ENCODE results near the gene SEZ6L. TPM values are rescaled to one million over a fixed set of nuclear protein-coding genes. Genes with fewer than 3 reads are reported as not detected.
"Not testable (repeated sequence)": the region's sequence is repeated elsewhere in the genome, so short reads cannot be mapped to it uniquely, and the experiment has no call there.

Gene SEZ6L
- total and polyA plus RNA-seq, 5 experiments from 2014 or later, result 0.27 TPM; not detected in 4

- Mint-ChIP-seq H3K27me3 (peaks cover 0 to 24% (median 17%) of the 10 kb centered on the region in 5 donors), H3K9me3 (no peaks in the 10 kb centered on the region), H3K4me1 (no peaks in the 10 kb centered on the region), H3K4me3 (no peak overlapping the region), H3K36me3 (no peaks in the 10 kb centered on the region), H3K27ac (no peak overlapping the region)
- POLR2A ChIA-PET, result no interaction called here
- ATAC-seq, result no peak
- no peak for DNase-seq
These were observed 222.4 kb downstream of the SEZ6L start for GRCh38 chr22:26391623-26392022.

DNA sequence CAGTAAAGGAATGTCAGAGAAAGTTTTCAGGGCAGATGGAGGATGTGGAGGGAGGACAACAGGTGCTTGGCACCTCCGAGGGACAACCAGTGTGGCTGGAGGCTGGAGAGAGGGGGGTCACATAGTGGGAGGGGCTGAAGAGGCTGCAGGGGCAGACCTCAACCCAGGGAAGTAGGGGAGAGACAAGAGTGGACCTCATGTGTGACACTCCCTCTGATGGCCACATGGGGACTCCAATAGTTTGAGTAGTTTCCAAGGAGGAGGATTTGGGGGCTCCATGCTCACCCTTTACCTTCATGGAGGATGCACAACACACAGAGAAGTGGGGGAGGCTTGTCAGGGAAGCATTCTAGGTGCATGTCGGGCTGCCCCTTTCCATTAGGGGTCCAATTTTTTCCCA lies 224.7 kb downstream of the SEZ6L start:
- H3K27me3 Mint-ChIP-seq, result peaks cover 0 to 12% (median 4%) of the 10 kb centered on the region in 5 donors
- POLR2A ChIA-PET, result no interaction called here
- ATAC-seq (no peak), DNase-seq (no peak)
- H3K4me1 Mint-ChIP-seq, result no peaks in the 10 kb centered on the region
- H3K9me3 Mint-ChIP-seq, result no peaks in the 10 kb centered on the region
- H3K4me3 Mint-ChIP-seq, result no peak overlapping the region
- H3K36me3 Mint-ChIP-seq, result no peaks in the 10 kb centered on the region
- no peak overlapping the region for H3K27ac Mint-ChIP-seq

GRCh38 chr22:26394777-26395176 lies 225.5 kb downstream of the SEZ6L start:
- Mint-ChIP-seq H3K27me3 (peaks cover 0 to 10% (median 4%) of the 10 kb centered on the region in 5 donors), H3K4me1 (no peaks in the 10 kb centered on the region), H3K27ac (no peak overlapping the region), H3K36me3 (no peaks in the 10 kb centered on the region), H3K9me3 (no peaks in the 10 kb centered on the region), H3K4me3 (no peak overlapping the region)
- DNase-seq, result no peak
- ATAC-seq, result no peak
- POLR2A ChIA-PET, result no interaction called here

DNA sequence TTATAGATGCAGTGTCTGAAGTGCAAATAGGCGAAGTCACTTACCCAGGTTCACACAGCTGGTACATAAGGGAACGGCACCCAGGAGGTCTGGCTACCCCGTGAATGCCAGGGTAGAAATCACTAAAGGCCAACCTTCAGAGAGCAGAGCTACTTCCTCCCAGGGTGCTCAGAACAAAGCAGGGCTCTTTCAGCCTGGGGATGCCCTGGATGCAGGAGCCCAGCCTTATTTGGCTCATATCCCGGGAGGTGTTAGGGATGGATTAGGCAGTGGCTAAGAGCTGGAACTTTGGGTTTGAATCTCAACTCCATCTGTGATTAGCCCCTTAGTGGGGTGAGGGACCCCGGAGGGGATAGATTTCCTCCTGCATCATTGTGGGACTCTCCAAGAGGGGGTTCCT lies 226.7 kb downstream of the SEZ6L start:
- H3K27ac Mint-ChIP-seq, result peak overlapping the region in 1 of 10 donors; percentile 39
- ATAC-seq, result no peak
- H3K4me3 Mint-ChIP-seq, result no peak overlapping the region
- H3K27me3 Mint-ChIP-seq, result peaks cover 0 to 6% (median 4%) of the 10 kb centered on the region in 5 donors
- no peaks in the 10 kb centered on the region for H3K4me1 Mint-ChIP-seq
- no peaks in the 10 kb centered on the region for H3K9me3 Mint-ChIP-seq
- DNase-seq, result no peak
- H3K36me3 Mint-ChIP-seq, result no peaks in the 10 kb centered on the region
- POLR2A ChIA-PET, result no interaction called here

GRCh38 chr22:26398741-26399153 lies 229.5 kb downstream of the SEZ6L start:
- ATAC-seq, result peak; percentile 46 to 81
- no peak overlapping the region for H3K27ac Mint-ChIP-seq
- POLR2A ChIA-PET, result no interaction called here
- peaks cover 0 to 11% (median 5%) of the 10 kb centered on the region in 5 donors for H3K27me3 Mint-ChIP-seq
- no peaks in the 10 kb centered on the region for H3K36me3 Mint-ChIP-seq
- no peaks in the 10 kb centered on the region for H3K9me3 Mint-ChIP-seq
- H3K4me1 Mint-ChIP-seq, result peaks cover 0 to 2% (median 0%) of the 10 kb centered on the region in 4 donors
- DNase-seq, result peak; percentile 10 to 74 (median 40)
- no peak overlapping the region for H3K4me3 Mint-ChIP-seq

DNA sequence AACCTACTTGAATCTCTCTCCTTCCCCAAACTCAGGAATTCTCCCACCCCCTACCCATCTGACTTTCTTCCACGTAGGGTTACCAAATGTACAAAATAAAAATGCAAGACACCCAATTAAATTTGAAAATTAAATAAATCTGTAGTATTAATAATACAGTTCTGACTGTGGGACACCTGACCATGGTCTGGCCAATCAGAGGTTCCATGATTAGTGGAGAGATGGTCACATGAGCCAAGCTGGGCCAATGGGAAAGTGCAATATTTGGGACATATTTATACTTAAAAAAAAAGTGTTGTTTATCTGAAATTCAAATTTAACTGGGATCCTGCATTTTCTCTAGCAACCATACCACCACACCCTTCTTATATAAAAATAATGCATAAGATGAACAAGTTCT lies 230.0 kb downstream of the SEZ6L start:
- H3K36me3 Mint-ChIP-seq, result no peaks in the 10 kb centered on the region
- H3K4me1 Mint-ChIP-seq, result peaks cover 0 to 3% (median under 1%) of the 10 kb centered on the region in 4 donors
- no peak overlapping the region for H3K4me3 Mint-ChIP-seq
- POLR2A ChIA-PET, result no interaction called here
- peaks cover 0 to 12% (median 5%) of the 10 kb centered on the region in 5 donors for H3K27me3 Mint-ChIP-seq
- H3K27ac Mint-ChIP-seq, result no peak overlapping the region
- no peaks in the 10 kb centered on the region for H3K9me3 Mint-ChIP-seq
- ATAC-seq (no peak), DNase-seq (no peak)

DNA sequence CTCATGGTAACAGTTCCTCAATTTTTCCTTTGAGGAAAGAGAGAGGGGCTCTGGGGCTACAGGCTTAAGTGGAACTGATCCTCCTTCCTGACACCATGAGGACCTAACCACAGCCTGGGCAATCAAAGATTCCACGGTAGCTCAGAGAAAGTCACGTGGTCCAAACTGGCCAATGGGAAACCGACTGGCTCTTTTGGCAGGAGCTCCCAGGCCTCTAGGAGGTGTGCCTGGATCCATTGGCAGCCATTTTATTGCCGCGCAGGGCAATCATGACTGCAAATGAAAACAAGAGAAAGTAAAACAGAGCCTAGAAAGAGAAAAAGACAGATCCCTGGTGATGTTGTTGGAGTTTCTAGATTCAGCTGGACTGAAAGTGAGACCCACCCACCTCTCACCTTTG lies 232.5 kb downstream of the SEZ6L start:
- ATAC-seq (no peak), DNase-seq (no peak)
- Mint-ChIP-seq H3K27me3 (peaks cover 0 to 21% (median 5%) of the 10 kb centered on the region in 5 donors), H3K4me1 (peaks cover 0 to 10% (median under 1%) of the 10 kb centered on the region in 4 donors), H3K4me3 (no peak overlapping the region), H3K36me3 (no peaks in the 10 kb centered on the region), H3K27ac (no peak overlapping the region), H3K9me3 (no peaks in the 10 kb centered on the region)
- POLR2A ChIA-PET, result interaction anchor here (0.7 kb wide), 1 partner anchor 9 kb away, joined by 3 read pairs; no protein-coding TSS in a partner anchor

GRCh38 chr22:26404851-26405421 lies 235.7 kb downstream of the SEZ6L start:
- DNase-seq (no peak), ATAC-seq (no peak)
- H3K27ac Mint-ChIP-seq, result no peak overlapping the region
- H3K4me1 Mint-ChIP-seq, result peaks cover 0 to 10% (median under 1%) of the 10 kb centered on the region in 4 donors
- POLR2A ChIA-PET, result no interaction called here
- H3K36me3 Mint-ChIP-seq, result no peaks in the 10 kb centered on the region
- no peaks in the 10 kb centered on the region for H3K9me3 Mint-ChIP-seq
- no peak overlapping the region for H3K4me3 Mint-ChIP-seq
- H3K27me3 Mint-ChIP-seq, result peaks cover 0 to 27% (median 10%) of the 10 kb centered on the region in 5 donors

DNA sequence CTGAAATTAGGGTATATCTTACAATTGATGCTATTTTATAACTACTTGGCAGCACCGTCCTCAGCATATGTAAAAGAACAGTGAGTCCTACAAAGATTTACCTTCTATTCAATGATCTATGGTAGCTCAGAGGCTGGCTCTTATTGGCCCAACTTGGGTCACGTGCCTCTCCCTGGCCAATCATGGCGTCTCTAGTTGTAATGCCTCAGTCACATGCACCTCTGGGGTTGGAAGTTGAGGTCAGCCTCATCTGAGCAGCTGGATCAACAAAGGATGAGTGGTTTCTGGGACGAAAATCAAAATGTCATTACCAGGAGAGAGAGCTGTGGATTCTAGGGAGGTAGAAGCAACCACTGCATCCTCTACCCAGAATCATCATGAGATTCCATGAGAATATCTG lies 236.9 kb downstream of the SEZ6L start:
- peaks cover 0 to 10% (median under 1%) of the 10 kb centered on the region in 4 donors for H3K4me1 Mint-ChIP-seq
- POLR2A ChIA-PET, result interaction anchor here (0.6 kb wide), 1 partner anchor 1007 kb away, joined by 3 read pairs; no protein-coding TSS in a partner anchor
- DNase-seq (no peak), ATAC-seq (no peak)
- peaks cover 0 to 27% (median 10%) of the 10 kb centered on the region in 5 donors for H3K27me3 Mint-ChIP-seq
- H3K9me3 Mint-ChIP-seq, result no peaks in the 10 kb centered on the region
- H3K36me3 Mint-ChIP-seq, result no peaks in the 10 kb centered on the region
- H3K4me3 Mint-ChIP-seq, result no peak overlapping the region
- H3K27ac Mint-ChIP-seq, result no peak overlapping the region

DNA sequence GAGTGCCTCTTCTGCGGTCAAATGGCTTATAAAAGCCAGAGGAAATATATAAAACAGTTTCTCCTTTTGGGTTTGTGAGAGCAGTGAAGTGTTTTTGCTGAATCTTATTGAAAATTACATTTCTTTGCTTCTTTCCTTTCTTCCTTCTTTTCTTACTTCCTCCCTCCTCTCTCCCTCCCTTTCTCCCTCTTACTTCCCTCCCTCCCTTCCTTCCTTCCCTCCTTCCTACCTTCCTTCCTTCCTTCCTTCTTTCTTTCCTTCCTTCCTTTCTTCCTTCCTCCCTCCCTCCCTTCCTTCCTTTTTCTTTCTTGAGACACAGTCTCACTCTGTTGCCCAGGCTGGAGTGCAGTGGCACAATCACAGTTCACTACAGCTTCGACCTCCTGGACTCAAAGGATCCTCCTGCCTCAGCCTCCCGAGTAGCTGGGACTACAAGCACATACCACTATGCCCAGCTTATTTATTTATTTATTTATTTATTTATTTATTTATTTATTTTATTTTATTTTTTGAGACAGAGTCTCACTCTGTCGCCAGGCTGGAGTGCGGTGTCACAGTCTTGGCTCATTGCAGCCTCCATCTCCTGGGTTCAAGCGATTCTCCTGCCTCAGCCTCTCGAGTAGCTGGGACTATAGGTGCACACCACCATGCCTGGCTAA lies 239.4 kb downstream of the SEZ6L start:
- H3K9me3 Mint-ChIP-seq, H3K27ac Mint-ChIP-seq, H3K36me3 Mint-ChIP-seq, DNase-seq, ATAC-seq, H3K4me3 Mint-ChIP-seq, POLR2A ChIA-PET: not testable (repeated sequence)
- peaks cover 0 to 19% (median 8%) of the 10 kb centered on the region in 5 donors for H3K27me3 Mint-ChIP-seq
- peaks cover 0 to 10% (median 0%) of the 10 kb centered on the region in 4 donors for H3K4me1 Mint-ChIP-seq

DNA sequence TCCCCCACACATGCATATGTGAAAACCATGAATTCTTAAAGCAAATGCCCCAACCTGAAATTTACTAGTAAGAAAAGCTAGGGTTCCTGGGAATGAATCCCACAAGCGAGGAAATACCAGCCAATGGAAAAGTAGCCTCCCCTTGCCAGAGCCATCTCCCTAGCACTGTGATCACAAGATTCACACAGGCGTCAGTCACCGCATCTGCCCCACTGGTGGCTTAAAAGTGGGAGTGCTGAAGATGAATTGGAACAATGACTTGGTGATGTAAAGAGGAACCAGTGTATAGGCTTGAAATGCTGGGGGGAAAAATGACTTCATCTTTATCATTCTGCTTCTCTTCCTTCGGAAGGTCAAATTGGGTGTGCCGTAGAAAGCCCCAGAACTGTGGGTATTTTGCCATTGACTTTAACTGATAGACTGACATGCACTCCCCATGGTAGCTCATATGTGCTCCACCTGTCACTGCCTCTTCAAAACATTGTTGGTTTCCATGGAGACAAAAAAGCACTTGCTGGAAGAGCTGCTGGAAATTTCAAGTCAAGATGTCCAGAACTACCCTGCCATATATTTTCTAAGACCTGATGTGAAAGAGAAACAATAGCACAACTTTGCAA lies 240.6 kb downstream of the SEZ6L start:
- Mint-ChIP-seq H3K36me3 (peaks cover 0 to 1% (median 0%) of the 10 kb centered on the region in 3 donors), H3K4me3 (no peak overlapping the region), H3K27me3 (peaks cover 0 to 16% (median 5%) of the 10 kb centered on the region in 5 donors), H3K9me3 (no peaks in the 10 kb centered on the region), H3K27ac (no peak overlapping the region), H3K4me1 (peaks cover 0 to 2% (median 0%) of the 10 kb centered on the region in 4 donors)
- DNase-seq (no peak), ATAC-seq (no peak)
- POLR2A ChIA-PET, result no interaction called here

DNA sequence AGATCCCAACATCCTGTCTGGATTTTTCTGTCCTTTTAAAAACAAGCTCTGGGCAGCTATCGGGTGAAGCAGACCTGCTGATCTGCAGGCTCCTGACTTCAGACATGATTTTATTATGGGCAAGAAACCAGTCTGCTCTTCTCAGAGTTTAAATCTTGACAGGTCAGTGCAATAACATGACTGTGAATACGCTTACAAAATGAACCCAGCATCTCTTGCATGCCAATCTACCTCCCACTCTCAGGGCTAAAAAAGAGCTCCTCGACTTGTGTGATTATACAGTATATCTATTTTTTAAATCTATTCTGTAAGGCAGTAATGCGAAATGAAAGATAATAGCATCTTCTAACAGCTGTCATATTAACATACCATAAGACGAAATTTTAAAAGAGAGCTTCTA lies 241.1 kb downstream of the SEZ6L start:
- ATAC-seq (no peak), DNase-seq (no peak)
- Mint-ChIP-seq H3K36me3 (peaks cover 0 to 1% (median 0%) of the 10 kb centered on the region in 3 donors), H3K4me1 (no peaks in the 10 kb centered on the region), H3K27ac (no peak overlapping the region), H3K4me3 (no peak overlapping the region), H3K9me3 (no peaks in the 10 kb centered on the region), H3K27me3 (peaks cover 0 to 12% (median 5%) of the 10 kb centered on the region in 5 donors)
- POLR2A ChIA-PET, result interaction anchor here (0.8 kb wide), 2 partner anchors 8 to 19 kb away, joined by 3 read pairs; partner anchors contain the start of gene ASPHD2

- ATAC-seq (no peak), DNase-seq (no peak)
- Mint-ChIP-seq H3K4me3 (no peak overlapping the region), H3K9me3 (no peaks in the 10 kb centered on the region), H3K27ac (no peak overlapping the region), H3K27me3 (peaks cover 0 to 21% (median 10%) of the 10 kb centered on the region in 5 donors), H3K4me1 (no peaks in the 10 kb centered on the region), H3K36me3 (peaks cover 0 to 1% (median 0%) of the 10 kb centered on the region in 3 donors)
- POLR2A ChIA-PET, result no interaction called here
These were observed 245.1 kb downstream of the SEZ6L start for GRCh38 chr22:26414347-26414746.
